HG02884 (cell line): Measurements from ENCODE around the gene TCP11.

ENCODE experiments used
- ATAC-seq: cut with Tn5 transposase; IDR thresholded peaks from one replicate; pipeline ENCODE4 v1.9.1; 2021; ENCODE audit warnings: mild to moderate bottlenecking, moderate library complexity; ENCODE audit not compliant: unreplicated experiment

TCP11 gene

GRCh38 chr6:35068206-35068605 lies 72.9 kb downstream of the TCP11 start:
- ATAC-seq = no peak
